HPDE6-E6E7 (cell line): ENCODE data around the gene CFAP141.
"Not testable (repeated sequence)": the region's sequence is repeated elsewhere in the genome, so short reads cannot be mapped to it uniquely, and the experiment has no call there.

ENCODE experiments used
- DNase-seq: peaks from one replicate; pipeline ENCODE4 v3.0.0; 2011; ENCODE audit warnings: missing footprints; ENCODE audit errors: extremely low spot score

CFAP141 gene

DNA sequence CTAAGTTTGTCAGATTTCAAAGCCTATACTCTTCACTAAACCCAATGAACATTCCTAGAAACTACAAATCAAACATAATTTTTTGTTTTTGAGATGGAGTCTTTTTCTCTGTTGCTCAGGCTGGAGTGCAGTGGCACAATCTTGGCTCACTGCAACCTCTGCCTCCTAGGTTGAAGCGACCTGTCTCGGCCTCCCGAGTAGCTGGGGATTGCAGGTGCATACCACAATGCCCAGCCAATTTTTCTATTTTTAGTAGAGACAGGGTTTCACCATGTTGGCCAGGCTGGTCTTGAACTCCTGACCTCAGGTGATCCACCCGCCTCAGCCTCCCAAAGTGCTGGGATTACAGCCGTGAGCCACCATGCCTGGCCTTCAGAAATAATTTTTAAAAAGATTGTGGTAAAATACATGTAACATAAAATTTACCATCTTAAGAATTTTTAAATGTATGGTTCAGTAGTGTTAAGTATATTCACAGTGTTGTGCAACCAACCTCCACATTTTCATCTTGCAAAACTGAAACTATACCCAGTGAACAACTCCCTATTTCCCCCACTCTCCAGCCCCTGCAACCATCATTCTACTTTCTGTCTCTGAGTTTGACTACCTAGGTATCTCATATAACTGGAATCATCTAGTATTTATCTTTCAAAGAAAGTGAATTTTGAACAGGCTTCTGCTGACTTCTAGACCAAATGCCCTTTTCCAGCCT lies 2.7 kb upstream of the CFAP141 start:
- DNase-seq: no peak

DNA sequence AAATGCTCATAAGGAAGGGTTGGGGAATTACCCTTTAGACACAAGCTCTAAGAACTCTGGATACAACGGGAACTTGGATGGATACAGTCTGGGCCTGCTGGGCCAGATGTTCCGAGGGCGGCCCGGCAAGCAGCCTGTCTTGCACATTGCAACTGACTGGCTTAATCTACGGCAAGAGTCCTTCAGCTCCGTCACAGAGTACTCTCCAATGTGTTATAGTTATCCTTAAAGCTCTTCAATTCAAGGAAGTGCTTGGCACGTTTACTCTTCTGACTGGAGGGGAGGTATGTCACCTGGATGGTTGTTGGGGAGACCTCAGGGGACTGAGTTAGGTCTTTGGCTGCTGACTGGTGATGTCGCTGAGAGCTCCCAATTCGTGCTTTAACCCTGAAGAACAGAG lies 1.1 kb upstream of the CFAP141 start:
- DNase-seq: no peak

DNA sequence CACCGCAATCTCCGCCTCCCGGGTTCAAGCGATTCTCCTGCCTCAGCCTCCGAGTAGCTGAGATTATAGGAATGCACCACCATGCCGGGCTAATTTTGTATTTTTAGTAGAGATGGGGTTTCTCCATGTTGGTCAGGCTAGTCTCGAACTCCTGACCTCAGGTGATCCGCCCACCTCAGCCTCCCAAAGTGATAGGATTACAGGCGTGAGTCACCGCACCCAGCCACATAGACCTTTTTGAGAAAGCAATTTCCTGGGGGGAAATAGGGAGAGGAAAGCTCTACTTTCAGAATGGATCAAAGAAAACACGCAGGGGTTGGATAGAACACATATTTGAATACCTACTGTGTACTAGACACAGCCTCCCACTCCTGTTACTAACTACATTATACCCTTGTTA lies 355 bp downstream of the CFAP141 start:
- not testable (repeated sequence) for DNase-seq

DNA sequence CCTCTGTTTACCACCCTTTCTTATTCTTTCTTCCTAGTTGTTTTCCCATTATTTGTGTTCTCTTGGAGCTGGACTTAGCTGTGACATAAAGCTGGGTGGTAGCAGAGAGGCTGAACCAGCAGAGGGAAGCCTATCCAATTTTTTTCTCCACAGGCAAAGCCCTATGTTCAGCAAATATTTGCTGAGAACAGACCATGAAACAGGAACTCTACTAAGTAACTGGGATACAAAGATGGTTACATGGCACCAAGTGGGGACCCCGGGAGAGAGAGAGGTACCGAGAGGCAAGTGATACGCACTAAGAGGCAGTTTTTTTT lies 6.6 kb downstream of the CFAP141 start:
- no peak for DNase-seq

DNA sequence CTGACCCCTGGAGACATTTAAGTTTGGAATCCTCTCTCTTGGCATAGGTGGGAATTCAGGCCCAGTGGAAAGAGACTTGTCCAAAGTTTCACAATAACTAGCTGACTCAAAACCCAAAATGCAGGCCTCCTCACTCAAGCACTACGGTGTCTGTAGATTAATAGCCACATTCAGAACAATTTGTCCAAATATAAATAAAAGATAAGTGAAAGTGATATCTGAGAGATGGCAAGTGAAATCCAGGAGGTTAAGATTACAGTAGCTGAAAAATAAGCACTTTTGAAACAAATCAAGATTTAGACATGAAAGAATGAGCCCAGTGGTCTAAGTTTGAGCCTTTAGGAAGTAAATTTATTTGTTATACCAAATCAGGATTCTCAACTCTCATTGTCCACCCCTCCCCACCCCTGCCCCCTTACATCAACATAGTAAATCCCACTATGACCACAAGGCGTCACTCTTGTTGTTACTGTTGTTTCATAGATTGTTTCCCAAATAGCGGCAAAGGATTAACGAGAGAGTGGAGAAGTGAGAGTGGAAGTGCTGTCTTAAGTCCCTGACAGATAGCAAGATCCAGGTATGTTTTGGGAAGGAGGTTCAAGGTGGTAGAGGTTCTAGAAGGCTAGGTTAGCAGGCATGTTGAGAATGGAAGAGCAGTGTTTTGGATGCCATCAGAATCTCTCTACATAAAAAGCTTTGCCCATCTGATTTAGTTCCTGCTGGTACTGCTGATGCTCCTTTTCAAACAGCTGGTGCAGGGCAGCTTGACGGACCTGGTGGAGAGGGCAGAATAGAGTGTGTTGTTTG lies 7.2 kb downstream of the CFAP141 start:
- DNase-seq: peak; percentile 45

DNA sequence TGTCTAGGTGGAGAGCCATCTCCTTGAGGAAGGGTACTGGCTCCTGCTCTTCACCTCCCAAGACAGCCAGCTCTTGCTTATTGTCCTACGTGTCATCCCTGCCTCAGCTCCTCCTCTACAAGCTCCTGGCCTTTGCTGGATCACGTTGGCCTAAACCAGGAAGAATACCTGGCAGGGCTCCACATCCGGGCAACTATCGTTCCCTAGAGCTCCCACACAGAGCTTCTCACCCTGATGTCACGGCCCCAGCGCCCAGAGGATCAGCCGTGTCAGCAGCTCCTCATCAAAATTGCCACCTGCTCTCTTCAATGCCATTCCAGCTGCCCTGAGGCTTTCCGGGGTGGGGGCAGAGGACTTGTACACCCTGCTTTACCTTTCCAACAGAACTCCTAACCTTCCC lies 12.3 kb downstream of the CFAP141 start:
- no peak for DNase-seq

DNA sequence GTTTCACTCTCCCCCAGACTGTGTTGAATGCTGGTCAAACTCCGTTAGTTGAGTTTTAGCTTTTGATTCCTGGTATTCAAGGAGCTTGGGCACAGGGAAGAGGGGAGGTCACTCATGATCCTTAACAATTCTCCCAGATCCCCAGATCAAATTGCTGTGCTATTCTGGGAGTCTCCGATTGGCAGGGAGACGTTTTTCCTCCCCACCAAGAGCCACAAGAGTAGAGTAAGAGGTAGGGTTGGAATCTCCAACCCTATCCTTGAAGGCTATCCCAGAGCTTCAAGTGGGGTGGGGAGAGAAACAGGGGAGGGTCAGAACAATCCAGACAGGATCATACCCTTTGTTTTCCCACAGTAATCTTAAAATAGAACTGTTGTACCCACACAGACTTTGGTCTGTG lies 13.7 kb downstream of the CFAP141 start:
- DNase-seq: no peak

DNA sequence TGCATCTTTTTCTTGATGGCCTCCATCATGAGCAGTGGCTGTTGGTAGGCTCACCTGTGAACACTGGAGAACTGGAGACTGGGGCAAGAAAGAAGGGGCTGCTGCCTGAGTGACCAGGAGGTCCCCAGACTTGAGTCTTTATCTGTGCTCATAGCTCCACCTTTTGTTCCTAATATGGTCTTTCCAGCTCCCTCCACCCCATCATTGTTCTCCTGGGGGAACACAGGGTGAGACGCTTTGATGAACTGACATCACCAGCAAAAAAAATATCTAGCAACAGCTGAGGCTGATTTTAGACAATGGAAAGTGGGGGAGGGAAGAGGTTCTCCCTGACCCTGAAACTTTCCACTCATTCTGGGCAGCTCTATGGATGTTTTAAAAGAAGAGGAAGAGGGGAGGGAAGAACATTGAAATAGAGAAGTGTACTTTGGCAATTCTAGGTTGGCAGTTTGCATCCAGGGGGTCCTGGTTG lies 14.1 kb downstream of the CFAP141 start, which contains the start of gene TPM3:
Gene TPM3, minus strand, starts transcription at position 111 of the 472 bp plus-strand sequence. Its CDS starts 82 bp downstream, at position 29.
- no peak for DNase-seq

DNA sequence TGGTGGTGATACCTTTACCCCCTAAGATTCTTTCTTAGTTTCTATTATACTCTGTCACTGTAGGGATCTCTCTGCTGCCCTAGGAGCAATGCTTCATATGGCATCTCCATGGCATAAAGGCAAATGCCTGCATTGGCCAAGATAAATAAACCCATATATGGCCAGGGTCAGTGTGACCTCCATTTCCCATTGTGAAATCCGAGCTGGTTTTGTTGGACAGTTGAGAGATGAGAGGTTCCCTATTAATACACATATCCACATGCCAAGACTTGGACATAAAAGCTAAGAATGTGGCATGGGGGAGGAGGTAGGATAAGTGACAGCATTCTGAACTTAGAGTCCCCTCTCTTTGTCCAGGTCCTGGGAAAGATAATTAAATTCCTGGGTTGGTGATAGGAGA lies 15.6 kb downstream of the CFAP141 start:
- no peak for DNase-seq

DNA sequence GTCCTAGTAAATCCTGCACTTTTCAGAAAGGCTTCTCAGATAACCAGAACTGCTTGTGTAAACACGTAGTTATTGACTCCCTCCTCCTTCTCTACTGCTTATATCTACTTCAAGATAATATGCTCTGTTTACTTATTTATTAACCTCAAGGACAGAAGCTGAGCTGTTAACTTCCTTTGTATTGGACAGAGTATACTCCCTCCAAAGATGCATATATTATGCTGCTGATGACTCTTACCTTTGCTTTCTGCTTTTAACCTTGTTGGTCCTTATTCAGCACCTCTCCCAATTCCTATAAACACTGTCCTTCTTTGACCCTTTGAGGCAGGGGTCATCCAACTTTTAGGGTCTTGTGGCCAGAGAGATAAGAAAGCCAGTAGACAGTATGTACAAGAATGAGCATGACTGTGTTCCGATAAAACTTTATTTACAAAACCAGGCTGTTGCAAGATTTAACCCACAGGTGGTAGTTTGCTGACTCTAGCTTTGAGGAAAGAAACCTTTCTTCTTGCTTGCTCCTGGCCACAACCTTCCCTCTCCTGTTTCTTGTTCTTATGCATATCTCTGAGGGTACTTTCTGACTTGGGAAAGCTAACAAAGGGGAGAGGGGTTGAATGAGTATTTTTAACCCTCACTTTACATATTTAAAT lies 19.2 kb downstream of the CFAP141 start:
- DNase-seq: no peak

DNA sequence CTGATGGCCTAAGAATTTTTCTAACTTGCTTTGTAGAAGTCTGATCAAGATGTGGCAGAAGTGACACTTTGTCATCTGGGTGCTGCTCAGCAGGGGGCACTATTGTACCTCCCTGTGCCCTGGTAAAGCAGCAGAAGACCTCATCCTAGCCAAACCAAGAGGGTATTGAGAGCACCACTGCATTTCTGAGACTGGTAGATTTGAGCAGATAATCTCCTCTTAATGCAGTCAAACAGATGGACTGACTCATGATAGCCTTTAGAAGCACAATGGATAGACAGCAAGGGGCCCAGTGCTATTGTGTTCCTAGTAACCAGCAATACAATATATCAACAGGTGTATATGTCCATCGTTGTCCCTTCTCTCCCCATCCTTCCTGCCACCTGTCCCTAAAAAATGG lies 20.0 kb downstream of the CFAP141 start:
- peak; percentile 46 for DNase-seq

DNA sequence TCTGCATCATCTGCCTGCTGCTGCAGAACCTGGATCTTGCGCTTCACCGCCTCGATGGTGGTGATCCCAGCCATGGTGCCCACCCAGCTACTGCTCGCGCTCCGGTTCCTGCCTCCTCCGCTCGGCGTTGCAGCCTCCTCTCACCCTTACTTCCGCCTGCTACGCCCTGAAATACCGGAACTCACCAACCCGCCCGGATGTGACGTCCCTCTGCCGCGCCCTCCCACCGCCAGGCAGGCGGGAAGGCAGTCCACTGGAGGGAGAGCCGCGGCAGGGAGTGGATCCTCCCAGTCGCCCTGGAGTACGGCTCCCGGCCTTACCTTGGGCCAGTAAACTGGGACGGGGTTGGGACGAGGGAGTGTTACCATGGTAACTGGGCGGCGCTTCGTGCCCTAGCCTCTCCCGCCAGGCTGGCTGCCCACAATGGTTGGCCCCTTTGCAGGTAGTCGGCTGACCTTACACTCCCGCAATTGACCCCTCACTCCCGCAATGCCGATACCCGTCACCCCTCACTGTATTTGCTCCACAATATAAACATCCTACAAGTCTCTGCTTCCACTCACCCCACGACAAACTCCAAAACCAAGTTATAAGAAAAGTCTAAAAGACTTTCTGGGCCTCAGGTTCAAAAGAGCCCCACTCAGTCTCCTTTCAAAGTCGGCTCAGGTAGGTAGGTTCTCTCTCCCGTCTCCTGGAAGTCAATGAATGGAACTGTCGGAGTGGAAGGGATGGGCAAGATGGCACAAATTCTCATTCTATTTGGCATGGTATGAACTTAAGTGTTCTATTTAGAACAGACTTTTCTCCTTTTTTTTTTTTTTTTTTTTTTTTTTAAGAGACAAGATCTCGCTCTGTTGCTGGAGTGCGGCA lies 22.9 kb downstream of the CFAP141 start:
- DNase-seq: peak; percentile 98

DNA sequence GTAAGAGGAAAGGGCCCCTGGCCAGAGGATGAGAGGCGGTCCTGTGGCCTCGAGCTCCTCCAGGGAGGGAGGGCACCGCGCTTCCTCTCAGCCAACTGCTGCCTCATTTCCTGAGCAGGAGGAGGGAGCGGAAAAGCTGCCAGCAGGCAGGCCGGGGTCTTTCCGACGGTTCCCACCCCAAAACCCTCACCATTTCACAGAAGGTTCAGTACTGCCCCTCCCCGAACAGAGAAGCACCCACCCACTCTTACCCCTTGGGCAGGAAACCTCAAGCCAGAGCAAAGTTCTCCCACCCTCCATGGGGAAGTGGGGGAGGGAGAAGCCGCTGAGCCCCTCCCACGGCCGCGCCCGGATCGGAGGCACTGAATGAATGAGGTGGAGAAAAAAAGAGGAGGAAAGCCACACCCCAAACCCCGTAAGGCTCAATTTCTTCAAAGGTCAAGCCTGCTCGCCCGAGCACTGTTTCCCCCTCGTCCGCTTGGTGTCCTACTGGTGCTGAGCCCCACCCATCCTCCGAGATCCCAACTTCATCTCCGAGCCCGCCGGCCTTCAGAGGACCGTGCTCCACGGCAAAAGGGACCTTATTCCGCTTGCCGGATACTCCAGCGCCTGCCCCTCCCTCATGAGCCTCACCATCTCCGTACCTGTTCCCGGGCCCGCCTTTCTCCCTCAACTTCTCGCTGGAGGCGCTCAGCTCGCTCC lies 23.6 kb downstream of the CFAP141 start:
- peak; percentile 61 for DNase-seq

DNA sequence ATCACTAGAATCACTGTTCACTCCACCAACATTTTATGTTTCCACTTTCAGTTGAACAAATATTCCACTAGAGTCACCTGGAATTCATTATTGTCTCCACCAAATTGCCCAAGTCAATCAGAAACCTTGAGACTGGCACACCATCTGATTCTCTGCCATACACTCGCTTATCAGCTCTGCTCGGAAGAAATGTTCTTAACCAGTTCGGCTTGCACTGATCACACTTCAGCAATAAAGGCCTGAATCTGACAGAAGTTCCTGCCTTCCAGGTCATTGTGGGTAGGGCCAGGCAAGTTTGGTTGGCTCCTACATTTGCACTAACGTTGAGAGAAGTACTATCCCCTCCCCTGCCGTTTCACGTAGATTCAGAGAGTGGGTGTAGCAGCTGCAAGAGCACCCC lies 24.2 kb downstream of the CFAP141 start:
- no peak for DNase-seq

DNA sequence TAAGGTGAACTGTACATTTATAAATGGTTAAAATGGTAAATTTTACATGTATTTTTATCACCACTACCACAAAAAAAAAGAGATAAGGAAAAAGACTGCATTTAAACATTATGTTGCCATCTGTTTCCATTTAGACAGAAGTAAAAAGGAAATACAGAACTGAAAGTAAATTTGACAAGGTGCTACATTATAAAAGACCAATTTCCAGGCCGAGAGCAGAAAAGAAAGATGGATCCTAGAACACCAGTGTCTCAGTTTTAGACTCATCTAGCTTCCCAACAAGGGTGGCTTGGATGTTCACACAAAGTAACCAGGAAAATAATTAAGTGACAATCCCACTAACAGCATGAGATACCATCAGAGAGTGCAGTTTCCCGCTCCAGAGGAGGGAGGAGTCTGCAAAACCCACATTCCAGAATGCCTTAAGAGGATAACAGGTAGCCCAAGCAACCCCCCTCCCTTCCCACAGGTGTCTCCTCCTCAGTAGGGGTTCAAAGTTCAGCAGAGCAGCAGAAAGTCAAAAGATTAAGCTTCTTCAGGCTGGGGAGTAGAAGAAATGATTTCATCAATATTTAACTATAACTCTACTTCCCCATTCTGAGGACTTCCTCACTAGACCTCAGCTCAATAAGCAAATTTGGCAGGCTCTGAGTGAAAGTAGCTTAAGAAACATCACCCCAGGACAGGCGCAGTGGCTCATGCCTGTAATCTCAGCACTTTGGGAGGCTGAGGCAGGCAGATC lies 26.0 kb downstream of the CFAP141 start:
- no peak for DNase-seq

DNA sequence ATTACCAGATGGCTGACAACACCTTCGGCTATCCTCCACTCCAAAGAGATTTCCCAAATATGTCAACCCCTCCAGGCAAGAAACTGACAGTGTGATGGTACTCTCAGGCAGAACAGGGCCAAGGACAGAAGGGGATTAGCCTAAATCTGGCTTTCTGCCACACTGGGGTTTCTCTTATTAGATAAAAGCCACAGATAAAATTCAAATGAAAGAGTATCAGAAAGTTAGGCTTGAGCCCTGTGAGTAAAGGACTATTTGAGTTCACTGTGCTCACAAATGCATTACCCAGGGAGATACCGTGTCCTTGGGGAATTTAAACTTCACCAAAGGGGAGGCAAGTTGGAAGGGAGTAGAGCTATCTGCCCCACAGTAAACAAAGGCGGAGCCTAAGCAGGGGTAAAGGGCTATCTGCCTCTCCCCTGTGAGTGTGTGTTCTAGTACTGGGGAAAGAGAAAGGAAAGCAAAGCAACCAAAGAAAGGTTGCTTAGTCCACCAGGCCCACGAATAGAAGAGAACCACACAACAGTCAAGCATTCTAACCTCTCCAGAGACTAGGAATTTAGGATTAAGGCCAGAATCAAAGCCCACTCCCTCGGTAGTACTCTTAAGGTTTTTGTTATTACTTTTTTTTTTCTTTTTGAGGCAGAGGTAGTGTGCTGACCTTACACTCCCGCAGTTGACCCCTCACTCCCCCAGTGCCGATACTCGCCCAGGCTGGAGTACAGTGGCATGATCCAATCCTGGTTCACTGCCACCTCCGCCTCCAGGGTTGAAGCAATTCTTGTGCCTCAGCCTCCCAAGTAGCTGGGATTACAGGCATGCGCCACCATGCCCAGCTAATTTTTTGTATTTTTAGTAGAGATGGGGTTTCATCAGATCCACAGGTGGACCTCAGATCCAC lies 27.0 kb downstream of the CFAP141 start:
- DNase-seq: no peak

DNA sequence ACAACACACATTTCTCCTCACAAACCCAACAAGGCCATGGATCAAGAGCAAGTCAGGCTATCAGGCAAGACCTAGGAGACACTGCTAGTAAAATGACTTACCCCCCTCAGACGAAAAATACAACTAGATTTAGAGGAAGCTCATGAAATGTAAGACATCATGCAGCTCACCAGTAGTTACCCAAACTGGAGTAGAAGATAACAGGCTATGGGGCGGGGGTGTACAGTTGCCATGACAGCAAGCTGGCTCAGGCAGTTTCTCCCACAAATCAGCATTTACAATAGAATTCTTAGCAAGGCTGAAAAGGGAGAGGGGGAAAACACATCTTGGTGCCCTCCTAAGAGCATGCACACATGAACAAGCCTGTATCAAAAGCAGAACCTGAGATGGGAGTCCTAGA lies 28.1 kb downstream of the CFAP141 start:
- no peak for DNase-seq

DNA sequence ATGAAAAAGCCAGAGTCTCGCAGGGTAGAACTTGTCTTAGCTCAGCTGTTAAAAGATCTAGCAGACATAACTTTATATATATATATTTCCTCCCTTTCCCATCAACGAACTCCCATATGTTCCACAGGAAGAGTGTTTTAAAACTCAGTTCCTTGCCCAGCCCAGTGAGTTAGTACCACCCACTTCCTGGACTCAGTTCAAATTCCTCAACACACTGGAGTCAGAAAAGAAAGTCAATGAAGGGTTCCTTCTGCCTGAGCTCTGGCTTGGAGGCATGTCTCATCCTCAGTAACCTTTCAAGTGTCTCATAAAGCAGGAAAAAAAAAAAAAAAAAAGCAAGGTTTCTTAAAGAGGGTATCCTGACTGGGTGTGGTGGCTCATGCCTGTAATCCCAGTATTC lies 29.8 kb downstream of the CFAP141 start:
- DNase-seq: no peak

DNA sequence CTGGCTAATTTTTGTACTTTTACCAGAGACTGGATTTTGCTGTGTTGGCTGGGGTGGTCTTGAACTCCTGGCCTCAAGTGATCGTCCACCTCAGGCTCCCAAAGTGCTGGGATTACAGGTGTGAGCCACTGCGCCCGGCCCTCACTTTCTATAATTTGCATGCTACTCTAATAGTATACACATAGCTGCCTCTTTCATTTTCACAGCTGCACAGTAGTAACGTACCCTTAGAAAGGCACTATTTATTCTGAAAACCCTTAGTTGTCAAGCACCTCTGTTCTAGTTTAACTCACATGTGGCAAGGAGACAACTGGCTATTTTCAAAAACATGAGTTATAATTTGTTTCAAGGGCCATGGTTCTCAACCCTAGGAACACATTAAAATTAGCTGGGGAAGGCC lies 31.5 kb downstream of the CFAP141 start:
- DNase-seq: no peak
